ENCODE measurements around the gene C1QTNF4. TPM values are rescaled to one million over a fixed set of nuclear protein-coding genes. Genes with fewer than 3 reads are reported as not detected.

The C1QTNF4 gene
- total and polyA plus RNA-seq, 2 of the 13 experiments (the other 11 are each of a cell fraction or from before 2014, with no cell fraction given) = not detected

DNA sequence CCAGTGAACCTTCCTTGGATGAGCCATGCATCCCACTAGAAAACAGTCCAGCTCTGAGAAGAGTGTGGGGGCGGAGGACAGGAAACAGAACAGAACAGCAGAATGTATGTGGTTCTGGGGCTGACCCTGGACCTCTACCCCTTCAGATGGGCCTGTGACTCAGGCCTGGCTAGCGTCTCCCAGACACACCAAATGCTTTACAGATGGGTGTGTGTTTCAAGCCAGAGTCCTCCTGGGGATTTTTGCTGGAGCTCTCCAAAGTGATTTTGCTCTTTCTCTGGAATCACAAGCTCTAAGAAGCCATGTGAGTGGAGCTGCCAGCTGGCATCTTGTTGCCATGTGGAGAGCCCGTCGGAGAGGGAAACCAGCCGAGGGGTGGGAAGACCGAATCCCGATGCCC lies 13.2 kb upstream of the C1QTNF4 start:
- in situ Hi-C loops (cut with HindIII; ENCODE audit: extremely low pct_ligation_motif_present, low pct_unique_long_range_greater_than_20kb) (no loop called here), intact Hi-C loops (cut with micrococcal nuclease; ENCODE audit: unreplicated experiment) (no loop called here)
- Histone ChIP-seq H3K9ac (ENCODE audit: insufficient read depth, low read depth, low read length) (no peak overlapping the region), H4K20me1 (ENCODE audit: insufficient read depth, low read length) (no peaks in the 10 kb centered on the region), H3K79me2 (ENCODE audit: insufficient read depth, low read length) (no peaks in the 10 kb centered on the region), H3K27ac (ENCODE audit: extremely low read length, insufficient read depth, low read length) (no peak overlapping the region), H3K36me3 (replicated peaks in 1 of 2; ENCODE audit: control insufficient read depth in 1 of 2, insufficient read depth in 2 of 2, low read length in 2 of 2) (no peaks in the 10 kb centered on the region), H3K4me3 (replicated peaks in 1 of 3; ENCODE audit: insufficient read depth in 1 of 3, low read depth in 2 of 3, low read length in 3 of 3) (no peak overlapping the region), H3K4me2 (ENCODE audit: low read depth, low read length) (no peak overlapping the region), H3K9me3 (ENCODE audit: low read length) (no peaks in the 10 kb centered on the region), H2AFZ (ENCODE audit: low read length) (no peak overlapping the region), H3K4me1 (ENCODE audit: insufficient read depth, low read length) (peaks cover 9% of the 10 kb centered on the region), H3K27me3 (ENCODE audit: control insufficient read depth in 1 of 2, insufficient read depth in 2 of 2, low read length in 2 of 2) (no peaks in the 10 kb centered on the region)
- ChIA-PET CTCF (ENCODE audit: low intra/inter-chr PET ratio, low total read pairs) (no interaction called here), POLR2A (no interaction called here)
- BruUV-seq (replicated peaks) = no TSS peak
- WGBS (ENCODE audit: low lambda C conversion rate) = 80% methylated on average over 7 of the region's 7 CpGs
- FAIRE-seq (no peak), ATAC-seq (peak; percentile 34), DNase-seq (ENCODE audit: low spot score) (no peak)
- TF ChIP-seq, protein P1, sequence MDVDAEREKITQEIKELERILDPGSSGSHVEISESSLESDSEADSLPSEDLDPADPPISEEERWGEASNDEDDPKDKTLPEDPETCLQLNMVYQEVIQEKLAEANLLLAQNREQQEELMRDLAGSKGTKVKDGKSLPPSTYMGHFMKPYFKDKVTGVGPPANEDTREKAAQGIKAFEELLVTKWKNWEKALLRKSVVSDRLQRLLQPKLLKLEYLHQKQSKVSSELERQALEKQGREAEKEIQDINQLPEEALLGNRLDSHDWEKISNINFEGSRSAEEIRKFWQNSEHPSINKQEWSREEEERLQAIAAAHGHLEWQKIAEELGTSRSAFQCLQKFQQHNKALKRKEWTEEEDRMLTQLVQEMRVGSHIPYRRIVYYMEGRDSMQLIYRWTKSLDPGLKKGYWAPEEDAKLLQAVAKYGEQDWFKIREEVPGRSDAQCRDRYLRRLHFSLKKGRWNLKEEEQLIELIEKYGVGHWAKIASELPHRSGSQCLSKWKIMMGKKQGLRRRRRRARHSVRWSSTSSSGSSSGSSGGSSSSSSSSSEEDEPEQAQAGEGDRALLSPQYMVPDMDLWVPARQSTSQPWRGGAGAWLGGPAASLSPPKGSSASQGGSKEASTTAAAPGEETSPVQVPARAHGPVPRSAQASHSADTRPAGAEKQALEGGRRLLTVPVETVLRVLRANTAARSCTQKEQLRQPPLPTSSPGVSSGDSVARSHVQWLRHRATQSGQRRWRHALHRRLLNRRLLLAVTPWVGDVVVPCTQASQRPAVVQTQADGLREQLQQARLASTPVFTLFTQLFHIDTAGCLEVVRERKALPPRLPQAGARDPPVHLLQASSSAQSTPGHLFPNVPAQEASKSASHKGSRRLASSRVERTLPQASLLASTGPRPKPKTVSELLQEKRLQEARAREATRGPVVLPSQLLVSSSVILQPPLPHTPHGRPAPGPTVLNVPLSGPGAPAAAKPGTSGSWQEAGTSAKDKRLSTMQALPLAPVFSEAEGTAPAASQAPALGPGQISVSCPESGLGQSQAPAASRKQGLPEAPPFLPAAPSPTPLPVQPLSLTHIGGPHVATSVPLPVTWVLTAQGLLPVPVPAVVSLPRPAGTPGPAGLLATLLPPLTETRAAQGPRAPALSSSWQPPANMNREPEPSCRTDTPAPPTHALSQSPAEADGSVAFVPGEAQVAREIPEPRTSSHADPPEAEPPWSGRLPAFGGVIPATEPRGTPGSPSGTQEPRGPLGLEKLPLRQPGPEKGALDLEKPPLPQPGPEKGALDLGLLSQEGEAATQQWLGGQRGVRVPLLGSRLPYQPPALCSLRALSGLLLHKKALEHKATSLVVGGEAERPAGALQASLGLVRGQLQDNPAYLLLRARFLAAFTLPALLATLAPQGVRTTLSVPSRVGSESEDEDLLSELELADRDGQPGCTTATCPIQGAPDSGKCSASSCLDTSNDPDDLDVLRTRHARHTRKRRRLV (CRISPR knock-in tag; IDR thresholded peaks at IDR 0.05) = no peak
- TF ChIP-seq, protein P2, sequence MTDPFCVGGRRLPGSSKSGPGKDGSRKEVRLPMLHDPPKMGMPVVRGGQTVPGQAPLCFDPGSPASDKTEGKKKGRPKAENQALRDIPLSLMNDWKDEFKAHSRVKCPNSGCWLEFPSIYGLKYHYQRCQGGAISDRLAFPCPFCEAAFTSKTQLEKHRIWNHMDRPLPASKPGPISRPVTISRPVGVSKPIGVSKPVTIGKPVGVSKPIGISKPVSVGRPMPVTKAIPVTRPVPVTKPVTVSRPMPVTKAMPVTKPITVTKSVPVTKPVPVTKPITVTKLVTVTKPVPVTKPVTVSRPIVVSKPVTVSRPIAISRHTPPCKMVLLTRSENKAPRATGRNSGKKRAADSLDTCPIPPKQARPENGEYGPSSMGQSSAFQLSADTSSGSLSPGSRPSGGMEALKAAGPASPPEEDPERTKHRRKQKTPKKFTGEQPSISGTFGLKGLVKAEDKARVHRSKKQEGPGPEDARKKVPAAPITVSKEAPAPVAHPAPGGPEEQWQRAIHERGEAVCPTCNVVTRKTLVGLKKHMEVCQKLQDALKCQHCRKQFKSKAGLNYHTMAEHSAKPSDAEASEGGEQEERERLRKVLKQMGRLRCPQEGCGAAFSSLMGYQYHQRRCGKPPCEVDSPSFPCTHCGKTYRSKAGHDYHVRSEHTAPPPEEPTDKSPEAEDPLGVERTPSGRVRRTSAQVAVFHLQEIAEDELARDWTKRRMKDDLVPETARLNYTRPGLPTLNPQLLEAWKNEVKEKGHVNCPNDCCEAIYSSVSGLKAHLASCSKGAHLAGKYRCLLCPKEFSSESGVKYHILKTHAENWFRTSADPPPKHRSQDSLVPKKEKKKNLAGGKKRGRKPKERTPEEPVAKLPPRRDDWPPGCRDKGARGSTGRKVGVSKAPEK (CRISPR knock-in tag; IDR thresholded peaks at IDR 0.05; ENCODE audit: borderline replicate concordance) = no peak
- TF ChIP-seq ZNF432 (CRISPR knock-in tag; IDR thresholded peaks at IDR 0.05; ENCODE audit: borderline replicate concordance) (no peak), ZNF775 (CRISPR knock-in tag; IDR thresholded peaks at IDR 0.05; ENCODE audit: borderline replicate concordance) (no peak), FIP1L1 (IDR thresholded peaks at IDR 0.05; ENCODE audit: borderline replicate concordance, insufficient read depth, low read depth, low read length) (no peak)
- TF ChIP-seq, protein P3, sequence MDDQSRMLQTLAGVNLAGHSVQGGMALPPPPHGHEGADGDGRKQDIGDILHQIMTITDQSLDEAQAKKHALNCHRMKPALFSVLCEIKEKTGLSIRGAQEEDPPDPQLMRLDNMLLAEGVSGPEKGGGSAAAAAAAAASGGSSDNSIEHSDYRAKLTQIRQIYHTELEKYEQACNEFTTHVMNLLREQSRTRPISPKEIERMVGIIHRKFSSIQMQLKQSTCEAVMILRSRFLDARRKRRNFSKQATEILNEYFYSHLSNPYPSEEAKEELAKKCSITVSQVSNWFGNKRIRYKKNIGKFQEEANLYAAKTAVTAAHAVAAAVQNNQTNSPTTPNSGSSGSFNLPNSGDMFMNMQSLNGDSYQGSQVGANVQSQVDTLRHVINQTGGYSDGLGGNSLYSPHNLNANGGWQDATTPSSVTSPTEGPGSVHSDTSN (CRISPR knock-in tag; IDR thresholded peaks at IDR 0.05; ENCODE audit: borderline replicate concordance) = no peak
